Bronchial epithelial cell (primary cell): ENCODE results near the gene GSTM2. TPM values are rescaled to one million over a fixed set of nuclear protein-coding genes. Genes with fewer than 3 reads are reported as not detected.
A peak's percentile ranks its signal among the peaks of the same experiment; 100 is the strongest.

Experiments
- DNase-seq: peaks from one replicate; pipeline ENCODE4 v3.0.0-alpha.2; 2010; ENCODE audit warnings: low read depth
- FAIRE-seq: peaks from 2 replicates; lab custom pipeline; 2011; peaks lifted over from hg19 to GRCh38; lab: Jason Lieb, UNC
- H3K27me3 ChIP-seq: 2 replicates; pipeline ENCODE4 v1.5.1; 2011; ENCODE audit warnings: low read length; ENCODE audit not compliant: control insufficient read depth, insufficient read depth
- H3K36me3 ChIP-seq: 2 replicates; pipeline ENCODE4 v1.5.1; 2011; ENCODE audit warnings: low read length; ENCODE audit not compliant: control insufficient read depth, insufficient read depth
- H3K4me3 ChIP-seq: 2 replicates; pipeline ENCODE4 v1.5.1; 2011; ENCODE audit warnings: mild to moderate bottlenecking, low read depth, low read length, control low read depth
- CTCF ChIP-seq: IDR thresholded peaks from 2 replicates; pipeline ENCODE4 v1.5.1; 2011; ENCODE audit warnings: mild to moderate bottlenecking, moderate library complexity, low read length, control low read depth, inconsistent platforms; ENCODE audit not compliant: insufficient read depth, severe bottlenecking
- total RNA-seq: library from RNA; depleted of rRNA; stranded (reverse); fragments of >200 nt; gene quantifications from 2 replicates; pipeline ENCODE4 v1.2.1, GENCODE V29; 2014

Gene GSTM2
- total RNA-seq, 1 donor from 2014 or later, result 0.26 TPM

DNA sequence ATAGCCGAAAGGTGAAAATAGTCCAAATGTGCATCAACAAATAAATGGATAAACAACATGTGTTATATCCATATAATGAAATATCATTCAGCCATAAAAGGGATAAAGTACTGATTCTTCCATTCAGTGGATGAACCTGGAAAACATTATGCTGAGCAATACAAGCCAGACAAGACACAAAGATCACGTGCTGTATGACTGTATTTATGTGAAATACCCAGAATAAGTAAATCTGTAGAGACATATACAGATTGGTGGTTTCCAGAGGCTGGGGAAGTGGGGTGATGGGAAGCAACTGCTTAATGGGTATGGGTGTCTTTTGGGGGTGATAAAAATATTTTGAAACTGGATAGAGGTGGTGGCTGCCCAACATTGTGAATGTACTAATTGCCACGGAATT lies 25.2 kb upstream of the GSTM2 start:
- TF ChIP-seq CTCF, result no peak
- FAIRE-seq, result no peak

DNA sequence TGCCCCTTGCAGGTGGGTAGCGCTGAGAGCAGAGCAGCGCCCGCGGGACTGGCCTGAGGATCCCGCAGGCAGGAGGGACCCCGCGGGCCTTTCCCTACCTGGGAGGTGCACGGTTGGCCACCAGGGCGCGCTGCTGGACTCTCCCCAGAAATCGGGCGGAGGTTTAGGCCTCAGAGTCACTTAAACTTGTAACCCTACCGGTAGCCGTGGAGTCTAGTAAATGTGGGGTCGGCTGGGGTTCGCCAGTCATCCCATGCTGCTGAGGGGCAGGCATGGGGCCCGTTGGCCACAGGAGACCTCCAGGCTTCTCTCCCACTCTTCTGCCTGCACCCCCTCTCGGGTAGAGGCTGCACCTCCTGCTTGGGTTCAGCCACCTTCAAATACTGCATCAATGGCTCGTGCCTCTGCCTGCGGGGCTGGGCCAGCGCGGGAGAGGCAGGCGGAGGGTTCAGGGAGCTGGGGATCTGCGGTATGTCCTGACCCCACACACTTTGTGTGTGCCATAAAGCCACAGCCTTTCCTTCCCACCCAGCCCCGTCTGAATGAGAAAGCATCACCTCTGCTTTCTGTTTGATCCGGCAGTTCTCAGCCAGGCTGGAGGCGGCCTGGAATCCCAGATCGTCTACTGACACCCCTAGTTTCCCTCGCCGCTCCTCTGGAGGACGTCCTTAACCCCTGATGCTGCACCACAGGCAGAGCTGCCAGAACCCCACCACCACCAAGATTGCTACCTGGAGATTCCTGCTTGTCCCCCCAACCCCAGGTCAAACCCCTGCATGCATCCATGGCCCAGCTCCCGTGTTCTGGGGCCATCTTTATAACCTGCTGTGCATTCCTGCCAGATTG lies 24.2 kb upstream of the GSTM2 start:
- no peaks in the 10 kb centered on the region for H3K36me3 ChIP-seq
- peak; percentile 97 for TF ChIP-seq CTCF
- H3K27me3 ChIP-seq, result no peaks in the 10 kb centered on the region
- DNase-seq (peak; percentile 39), FAIRE-seq (no peak)
- no peak overlapping the region for H3K4me3 ChIP-seq

More for the DNA sequence above, 25.2 kb upstream of the GSTM2 start:
- Histone ChIP-seq H3K36me3 (no peaks in the 10 kb centered on the region), H3K27me3 (no peaks in the 10 kb centered on the region), H3K4me3 (no peak overlapping the region)
- no peak for DNase-seq

DNA sequence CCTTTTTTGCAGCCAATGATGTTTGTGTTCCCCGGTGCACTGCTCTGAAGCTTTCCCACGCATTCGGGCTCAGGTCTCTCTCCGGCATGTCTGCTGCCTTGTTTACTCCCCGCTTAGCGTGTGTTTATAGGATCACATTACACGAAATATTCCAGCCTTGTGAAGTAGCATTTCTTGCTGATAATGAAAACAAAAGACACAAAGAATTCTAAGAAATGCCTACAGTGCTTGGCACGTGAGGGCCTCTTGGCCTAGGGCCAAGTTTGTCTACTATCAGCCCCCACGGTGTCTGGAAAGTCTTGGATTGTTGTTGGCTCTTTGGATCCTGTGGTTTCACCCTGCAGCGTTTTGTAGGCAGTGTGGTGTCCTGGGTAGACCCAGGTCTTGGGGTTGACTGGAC lies 23.2 kb upstream of the GSTM2 start:
- DNase-seq (no peak), FAIRE-seq (no peak)
- no peak for TF ChIP-seq CTCF
- Histone ChIP-seq H3K4me3 (no peak overlapping the region), H3K36me3 (no peaks in the 10 kb centered on the region), H3K27me3 (no peaks in the 10 kb centered on the region)

DNA sequence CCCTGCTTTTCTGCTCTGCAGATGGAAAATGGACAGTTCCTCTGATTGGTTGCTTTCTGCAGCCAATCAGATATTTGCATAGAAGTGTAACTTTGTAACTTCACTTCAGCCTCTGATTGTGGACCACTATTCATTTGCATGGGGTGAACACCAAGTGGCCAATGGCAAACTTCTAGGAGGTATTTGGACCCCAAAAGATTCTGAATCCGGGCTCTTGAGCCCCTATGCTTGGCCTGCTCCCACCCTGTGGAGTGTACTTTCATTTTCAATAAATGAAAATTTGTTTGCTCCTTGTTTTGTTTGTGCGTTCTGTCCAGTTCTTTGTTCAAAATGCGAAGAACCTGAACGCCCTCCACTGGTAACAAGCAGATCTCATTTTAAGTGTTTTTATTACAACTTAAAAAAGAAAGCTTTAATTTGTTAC lies 18.4 kb upstream of the GSTM2 start:
- no peak overlapping the region for H3K4me3 ChIP-seq
- DNase-seq, result no peak
- no peak for FAIRE-seq
- no peaks in the 10 kb centered on the region for H3K27me3 ChIP-seq
- TF ChIP-seq CTCF, result no peak
- H3K36me3 ChIP-seq, result no peaks in the 10 kb centered on the region

DNA sequence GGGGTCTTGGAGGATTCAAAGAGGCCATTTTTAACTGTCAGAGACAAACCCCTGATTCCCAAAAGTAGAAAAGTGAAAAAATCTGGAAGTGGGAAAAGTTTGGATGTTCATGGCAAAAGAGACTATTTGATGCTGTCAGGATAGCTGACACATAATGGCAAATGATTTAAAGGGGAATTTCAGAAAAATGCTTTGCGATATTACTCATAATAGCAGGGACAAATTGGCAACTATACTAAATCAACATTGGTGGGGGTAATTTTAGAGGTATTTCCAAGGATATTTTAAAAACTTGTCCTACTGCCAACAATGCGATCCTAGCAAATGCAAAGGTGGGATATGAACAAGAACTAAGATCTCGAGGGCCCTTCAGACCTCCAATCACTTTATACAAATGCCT lies 17.2 kb upstream of the GSTM2 start:
- FAIRE-seq, result no peak
- H3K4me3 ChIP-seq, result no peak overlapping the region
- DNase-seq, result peak; percentile 15
- no peaks in the 10 kb centered on the region for H3K36me3 ChIP-seq
- no peaks in the 10 kb centered on the region for H3K27me3 ChIP-seq
- no peak for TF ChIP-seq CTCF

DNA sequence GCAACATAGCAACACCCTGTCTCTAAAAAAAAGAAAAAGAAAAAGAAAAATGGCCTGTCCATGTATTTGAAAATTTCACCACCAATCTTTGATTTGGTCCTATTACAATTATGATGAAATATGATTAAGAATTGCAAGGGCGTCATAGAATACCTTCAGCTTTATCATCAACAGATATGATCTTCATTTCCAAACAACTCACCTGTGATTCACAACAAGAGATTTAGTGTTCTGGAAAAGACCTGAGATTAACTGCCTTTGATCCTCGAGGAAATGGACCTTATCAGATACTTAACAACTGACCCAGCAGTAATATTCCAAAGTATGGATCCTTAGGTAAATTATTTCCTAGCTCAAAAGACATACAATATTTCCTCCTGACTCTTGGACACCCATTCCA lies 15.5 kb upstream of the GSTM2 start:
- TF ChIP-seq CTCF, result no peak

More for the DNA sequence above, 15.5 kb upstream of the GSTM2 start:
- Histone ChIP-seq H3K27me3 (no peaks in the 10 kb centered on the region), H3K4me3 (no peak overlapping the region), H3K36me3 (no peaks in the 10 kb centered on the region)
- DNase-seq, result no peak
- no peak for FAIRE-seq
